Neural progenitor cell (in vitro differentiated cells): ENCODE measurements around the gene CD200R1L. TPM values are rescaled to one million over a fixed set of nuclear protein-coding genes. Genes with fewer than 3 reads are reported as not detected.

Experiments used
- DNase-seq: peaks from one replicate; pipeline ENCODE4 v3.0.0-alpha.2; 2016; ENCODE audit warnings: low spot score
- H2AFZ ChIP-seq: fragments of 200-600 bp; sonication (generic); replicated peaks from 2 replicates; pipeline ENCODE4 v1.6.1; 2016; ENCODE audit warnings: antibody characterized with exemption
- H3F3A ChIP-seq: fragments of 200-600 bp; sonication (generic); 2 replicates; pipeline ENCODE4 v1.6.1; 2016; ENCODE audit warnings: antibody characterized with exemption, low read depth
- H3K27ac ChIP-seq: fragments of 200-600 bp; sonication (generic); 2 replicates; pipeline ENCODE4 v1.5.1; 2016; ENCODE audit warnings: mild to moderate bottlenecking
- H3K27me3 ChIP-seq: fragments of 200-600 bp; sonication (generic); 2 replicates; pipeline ENCODE4 v1.6.1; 2016; ENCODE audit warnings: mild to moderate bottlenecking, moderate library complexity
- H3K36me3 ChIP-seq: fragments of 200-600 bp; sonication (generic); 2 replicates; pipeline ENCODE4 v1.5.1; 2016
- H3K4me1 ChIP-seq: fragments of 200-600 bp; sonication (generic); 2 replicates; pipeline ENCODE4 v1.6.1; 2016; ENCODE audit warnings: mixed run types
- H3K4me2 ChIP-seq: fragments of 200-600 bp; sonication (generic); 2 replicates; pipeline ENCODE4 v1.6.1; 2016
- H3K4me3 ChIP-seq: fragments of 200-600 bp; sonication (generic); 2 replicates; pipeline ENCODE4 v1.5.1; 2016
- H3K79me2 ChIP-seq: fragments of 200-600 bp; sonication (generic); 2 replicates; pipeline ENCODE4 v1.6.1; 2016; ENCODE audit warnings: low read depth
- H3K9ac ChIP-seq: fragments of 200-600 bp; sonication (generic); 2 replicates; pipeline ENCODE4 v1.6.1; 2016
- H3K9me3 ChIP-seq: fragments of 200-600 bp; sonication (generic); 2 replicates; pipeline ENCODE4 v1.5.1; 2016; ENCODE audit warnings: low read depth
- H4K20me1 ChIP-seq: fragments of 200-600 bp; sonication (generic); 2 replicates; pipeline ENCODE4 v1.6.1; 2016; ENCODE audit warnings: low read depth
- H3K27ac Mint-ChIP-seq: 3 replicates; pipeline ENCODE4 v1.8.0; 2021; ENCODE audit warnings: mixed read lengths
- H3K27me3 Mint-ChIP-seq: 2 replicates; pipeline ENCODE4 v1.8.0; 2022; ENCODE audit warnings: low read depth, mild to moderate bottlenecking, inconsistent platforms, moderate library complexity, mixed read lengths; ENCODE audit not compliant: insufficient read depth
- H3K36me3 Mint-ChIP-seq: 3 replicates; pipeline ENCODE4 v1.8.0; 2021; ENCODE audit warnings: mixed read lengths
- H3K4me1 Mint-ChIP-seq: 3 replicates; pipeline ENCODE4 v1.8.0; 2021; ENCODE audit warnings: mixed read lengths
- H3K4me3 Mint-ChIP-seq: 3 replicates; pipeline ENCODE4 v1.8.0; 2021; ENCODE audit warnings: mild to moderate bottlenecking, moderate library complexity, mixed read lengths
- H3K9me3 Mint-ChIP-seq: 3 replicates; pipeline ENCODE4 v1.8.0; 2020; ENCODE audit warnings: mixed read lengths
- EZH2 ChIP-seq: fragments of 200-600 bp; sonication (generic); IDR thresholded peaks from 2 replicates; pipeline ENCODE4 v1.6.1; 2017; ENCODE audit warnings: antibody characterized with exemption, mild to moderate bottlenecking, moderate library complexity
- EZH2phosphoT487 ChIP-seq: fragments of 200-600 bp; sonication (generic); IDR thresholded peaks from 2 replicates; pipeline ENCODE4 v1.6.1; 2017; ENCODE audit warnings: antibody characterized with exemption
- total RNA-seq: library from RNA; depleted of rRNA; stranded (reverse); fragments of >200 nt; gene quantifications from 2 replicates; pipeline ENCODE4 v1.2.3, GENCODE V29; 2015; ENCODE audit warnings: low replicate concordance
- TF ChIP-seq, protein P1 (sequence below): fragments of 200-600 bp; sonication (generic); IDR thresholded peaks from 2 replicates; pipeline ENCODE4 v1.5.1; 2017; ENCODE audit warnings: antibody characterized with exemption, mild to moderate bottlenecking

The CD200R1L gene
- total RNA-seq, 1 donor from 2014 or later, result not detected

DNA sequence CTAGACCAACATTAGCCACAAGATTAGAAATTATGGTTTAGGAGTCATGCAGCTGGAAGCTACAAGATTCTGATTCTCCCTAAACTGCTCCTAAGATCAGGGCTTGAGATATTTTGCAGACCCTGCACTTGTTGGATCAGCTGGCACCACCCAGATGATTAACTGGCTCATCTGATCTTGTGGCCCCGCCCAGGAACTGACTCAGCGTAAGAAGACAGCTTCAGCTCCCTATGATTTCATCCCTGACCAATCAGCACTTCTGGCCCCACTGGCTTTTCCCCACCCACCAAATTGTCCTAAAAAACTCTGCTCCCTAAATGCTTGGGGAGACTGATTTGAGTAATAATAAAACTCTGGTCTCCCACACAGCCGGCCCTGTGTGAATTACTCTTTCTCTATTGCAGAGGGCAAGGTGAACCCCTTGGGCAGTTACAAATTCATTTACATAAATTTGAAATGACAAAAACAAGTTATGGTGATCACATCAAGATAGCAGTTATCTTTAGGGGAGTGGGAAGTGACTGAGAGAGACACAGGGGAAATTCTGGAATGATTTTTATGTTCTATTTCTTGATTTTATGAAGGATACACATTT, 76.5 kb downstream of the CD200R1L start:
- H4K20me1 ChIP-seq, result no peaks in the 10 kb centered on the region
- H2AFZ ChIP-seq, result no peak overlapping the region
- H3K9me3 ChIP-seq, result no peaks in the 10 kb centered on the region
- DNase-seq, result no peak
- no peak overlapping the region for H3K9ac ChIP-seq
- TF ChIP-seq EZH2 (no peak), EZH2phosphoT487 (no peak)
- TF ChIP-seq, protein P1, sequence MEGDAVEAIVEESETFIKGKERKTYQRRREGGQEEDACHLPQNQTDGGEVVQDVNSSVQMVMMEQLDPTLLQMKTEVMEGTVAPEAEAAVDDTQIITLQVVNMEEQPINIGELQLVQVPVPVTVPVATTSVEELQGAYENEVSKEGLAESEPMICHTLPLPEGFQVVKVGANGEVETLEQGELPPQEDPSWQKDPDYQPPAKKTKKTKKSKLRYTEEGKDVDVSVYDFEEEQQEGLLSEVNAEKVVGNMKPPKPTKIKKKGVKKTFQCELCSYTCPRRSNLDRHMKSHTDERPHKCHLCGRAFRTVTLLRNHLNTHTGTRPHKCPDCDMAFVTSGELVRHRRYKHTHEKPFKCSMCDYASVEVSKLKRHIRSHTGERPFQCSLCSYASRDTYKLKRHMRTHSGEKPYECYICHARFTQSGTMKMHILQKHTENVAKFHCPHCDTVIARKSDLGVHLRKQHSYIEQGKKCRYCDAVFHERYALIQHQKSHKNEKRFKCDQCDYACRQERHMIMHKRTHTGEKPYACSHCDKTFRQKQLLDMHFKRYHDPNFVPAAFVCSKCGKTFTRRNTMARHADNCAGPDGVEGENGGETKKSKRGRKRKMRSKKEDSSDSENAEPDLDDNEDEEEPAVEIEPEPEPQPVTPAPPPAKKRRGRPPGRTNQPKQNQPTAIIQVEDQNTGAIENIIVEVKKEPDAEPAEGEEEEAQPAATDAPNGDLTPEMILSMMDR, result no peak
- Mint-ChIP-seq H3K9me3 (no peaks in the 10 kb centered on the region), H3K4me1 (peaks cover 7% of the 10 kb centered on the region), H3K27ac (no peak overlapping the region), H3K27me3 (peaks cover 3% of the 10 kb centered on the region), H3K4me3 (no peak overlapping the region), H3K36me3 (no peaks in the 10 kb centered on the region)
- H3K27me3 ChIP-seq, result no peaks in the 10 kb centered on the region
- no peak overlapping the region for H3K4me2 ChIP-seq
- H3K4me1 ChIP-seq, result no peaks in the 10 kb centered on the region
- H3K36me3 ChIP-seq, result no peaks in the 10 kb centered on the region
- no peaks in the 10 kb centered on the region for H3F3A ChIP-seq
- no peaks in the 10 kb centered on the region for H3K79me2 ChIP-seq
- no peak overlapping the region for H3K4me3 ChIP-seq
- H3K27ac ChIP-seq, result no peak overlapping the region

DNA sequence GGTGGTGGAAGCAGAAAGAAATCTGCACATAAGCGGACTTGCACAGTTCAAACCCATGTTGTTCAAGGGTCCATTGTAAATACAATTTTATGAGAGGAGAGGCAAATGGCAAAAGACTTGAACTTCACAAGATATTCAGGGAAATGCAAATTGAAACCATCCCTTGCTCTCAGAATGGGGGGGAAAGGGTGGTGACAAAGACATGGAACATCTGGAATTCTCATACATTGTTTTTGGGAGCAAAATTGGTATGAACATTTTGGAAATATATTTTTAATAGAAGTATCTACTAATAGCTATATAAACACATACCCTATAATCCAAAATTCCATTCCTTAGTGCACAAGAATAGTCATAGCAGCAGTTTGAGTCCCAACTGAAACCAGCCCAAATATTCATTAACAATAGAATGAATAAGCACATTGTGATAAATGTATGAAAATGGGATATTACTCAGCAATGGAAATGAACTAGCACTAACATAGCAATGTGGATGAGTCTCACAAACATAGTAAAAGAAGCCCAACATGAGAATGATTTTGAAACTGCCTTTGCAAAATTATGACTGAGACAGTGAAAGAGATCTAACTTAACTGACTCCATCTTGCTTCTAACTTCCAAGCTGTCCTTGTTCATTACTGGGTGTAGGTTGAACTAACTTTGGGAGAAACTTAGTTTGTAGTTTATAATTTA, 77.2 kb downstream of the CD200R1L start:
- no peaks in the 10 kb centered on the region for H3K36me3 ChIP-seq

DNA sequence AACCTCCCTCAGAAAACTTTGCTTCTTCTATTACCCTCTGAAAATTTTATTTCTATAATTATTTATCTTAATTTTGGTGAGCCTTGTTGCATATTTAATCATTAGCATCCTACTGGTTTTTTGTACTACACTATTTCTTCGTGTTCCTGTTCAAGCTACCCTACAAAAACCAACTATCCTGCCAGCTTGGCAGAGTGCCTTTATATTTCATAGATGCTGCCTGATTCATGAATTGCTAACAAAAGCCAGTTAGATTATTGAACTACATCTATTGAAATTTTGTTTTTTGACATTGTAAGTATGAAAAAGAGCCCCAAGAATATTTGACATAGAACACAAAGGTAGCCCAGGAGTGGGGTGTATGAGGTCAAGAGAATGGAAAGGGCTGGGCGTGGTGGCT, 78.9 kb downstream of the CD200R1L start:
- Mint-ChIP-seq H3K4me1 (peaks cover 7% of the 10 kb centered on the region), H3K27ac (no peak overlapping the region), H3K4me3 (no peak overlapping the region), H3K27me3 (no peaks in the 10 kb centered on the region), H3K9me3 (no peaks in the 10 kb centered on the region), H3K36me3 (no peaks in the 10 kb centered on the region)
- H3K27ac ChIP-seq, result no peak overlapping the region
- no peaks in the 10 kb centered on the region for H3K36me3 ChIP-seq
- no peaks in the 10 kb centered on the region for H3K79me2 ChIP-seq
- H3K27me3 ChIP-seq, result no peaks in the 10 kb centered on the region
- DNase-seq, result no peak
- H3K9me3 ChIP-seq, result no peaks in the 10 kb centered on the region
- H3F3A ChIP-seq, result no peaks in the 10 kb centered on the region
- H2AFZ ChIP-seq, result no peak overlapping the region
- H3K9ac ChIP-seq, result no peak overlapping the region
- H3K4me3 ChIP-seq, result no peak overlapping the region
- TF ChIP-seq EZH2 (no peak), EZH2phosphoT487 (no peak)
- TF ChIP-seq, protein P1, result no peak
- no peak overlapping the region for H3K4me2 ChIP-seq
- H4K20me1 ChIP-seq, result no peaks in the 10 kb centered on the region
- no peaks in the 10 kb centered on the region for H3K4me1 ChIP-seq

More for the DNA sequence above, 77.2 kb downstream of the CD200R1L start:
- no peaks in the 10 kb centered on the region for H3K27me3 ChIP-seq
- no peaks in the 10 kb centered on the region for H3K9me3 ChIP-seq
- no peak overlapping the region for H3K4me3 Mint-ChIP-seq
- H3K27ac Mint-ChIP-seq, result no peak overlapping the region
- H3K9ac ChIP-seq, result no peak overlapping the region
- no peaks in the 10 kb centered on the region for H3K27me3 Mint-ChIP-seq
- H2AFZ ChIP-seq, result no peak overlapping the region
- H3K36me3 Mint-ChIP-seq, result no peaks in the 10 kb centered on the region
- H3K79me2 ChIP-seq, result no peaks in the 10 kb centered on the region
- TF ChIP-seq, protein P1, result no peak
- TF ChIP-seq EZH2 (no peak), EZH2phosphoT487 (no peak)
- H3K4me1 ChIP-seq, result no peaks in the 10 kb centered on the region
- H3K4me2 ChIP-seq, result no peak overlapping the region
- no peak overlapping the region for H3K4me3 ChIP-seq
- no peaks in the 10 kb centered on the region for H3K9me3 Mint-ChIP-seq
- no peak overlapping the region for H3K27ac ChIP-seq
- no peak for DNase-seq
- no peaks in the 10 kb centered on the region for H3F3A ChIP-seq
- H3K4me1 Mint-ChIP-seq, result peaks cover 7% of the 10 kb centered on the region
- no peaks in the 10 kb centered on the region for H4K20me1 ChIP-seq
